ENCODE measurements around the gene REPS1. TPM values are rescaled to one million over a fixed set of nuclear protein-coding genes. Genes with fewer than 3 reads are reported as not detected.

Gene REPS1
- total and polyA plus RNA-seq, 2 donors, result 26.6 to 96.8 TPM

DNA sequence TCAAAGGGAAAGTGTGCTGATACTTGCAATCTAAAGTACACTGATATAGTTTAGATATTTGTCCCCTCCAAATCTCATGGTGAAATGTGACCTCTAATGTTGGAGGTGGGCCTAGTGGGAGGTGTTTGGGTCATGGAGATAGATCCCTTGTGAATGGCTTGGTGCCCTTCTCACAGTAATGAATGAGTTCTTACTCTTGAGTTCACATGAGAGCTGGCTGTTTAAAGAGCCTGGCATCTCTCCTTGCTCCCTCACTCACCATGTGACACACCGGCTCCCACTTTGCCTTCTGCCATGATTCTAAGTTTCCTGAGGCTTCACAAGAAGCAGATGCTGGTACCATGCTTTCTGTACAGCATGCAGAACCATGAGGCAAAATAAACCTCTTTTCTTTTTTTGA is 78.1 kb downstream of the REPS1 start:
- no peak for DNase-seq (ENCODE audit: extremely low spot score)
- no peaks in the 10 kb centered on the region for H3K4me1 ChIP-seq (ENCODE audit: insufficient read depth)
- no peak overlapping the region for H3K4me3 ChIP-seq (ENCODE audit: low read depth, low read length)
- H3K36me3 ChIP-seq (ENCODE audit: insufficient read depth), result peaks cover 7% of the 10 kb centered on the region
- no peak overlapping the region for H3K27ac ChIP-seq (ENCODE audit: low read depth)
- WGBS, result 95% methylated on average over 1 of the region's 1 CpG

DNA sequence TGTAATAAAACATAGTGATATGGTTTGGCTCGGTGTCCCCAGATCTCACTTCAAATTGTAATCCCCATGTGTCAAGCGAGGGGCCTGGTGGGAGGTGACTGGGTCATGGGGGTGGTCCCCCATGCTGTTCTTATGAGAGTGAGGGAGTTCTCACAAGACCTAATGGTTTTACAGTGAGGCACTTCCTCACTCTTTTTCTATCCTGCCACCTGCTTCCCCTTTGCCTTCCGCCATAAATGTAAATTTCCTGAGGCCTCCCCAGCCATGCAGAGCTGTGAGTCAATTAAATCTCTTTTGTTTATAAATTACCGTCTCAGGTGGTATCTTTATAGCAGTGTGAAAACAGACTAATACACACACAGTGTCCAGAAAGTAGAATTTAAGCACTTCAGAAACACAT is 78.5 kb downstream of the REPS1 start:
- H3K4me1 ChIP-seq (ENCODE audit: insufficient read depth), result no peaks in the 10 kb centered on the region
- no peak for DNase-seq (ENCODE audit: extremely low spot score)
- H3K4me3 ChIP-seq (ENCODE audit: low read depth, low read length), result no peak overlapping the region
- WGBS, result 77% methylated on average over 4 of the region's 4 CpGs
- H3K36me3 ChIP-seq (ENCODE audit: insufficient read depth), result peaks cover 7% of the 10 kb centered on the region
- no peak overlapping the region for H3K27ac ChIP-seq (ENCODE audit: low read depth)

DNA sequence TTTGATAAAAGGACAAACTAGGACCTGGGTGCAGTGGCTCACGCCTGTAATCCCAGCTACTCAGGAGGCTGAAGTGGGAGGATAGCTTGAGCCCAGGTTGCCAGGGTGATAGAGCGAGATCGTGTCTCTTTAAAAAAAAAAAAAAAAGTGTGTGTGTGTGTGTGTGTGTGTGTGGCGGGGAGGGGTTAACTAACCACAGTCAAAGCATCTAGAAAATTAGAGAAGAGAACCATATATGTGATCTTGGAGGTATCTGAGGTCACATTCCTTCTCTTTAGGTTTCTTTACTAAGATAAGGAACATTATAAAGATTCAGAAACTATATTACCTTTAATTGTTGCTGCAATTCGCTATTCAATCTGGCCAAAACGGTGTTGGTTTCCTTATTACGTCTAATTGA is 80.9 kb downstream of the REPS1 start:
- Histone ChIP-seq H3K4me3 (ENCODE audit: low read depth, low read length) (no peak overlapping the region), H3K36me3 (ENCODE audit: insufficient read depth) (peaks cover 3% of the 10 kb centered on the region), H3K4me1 (ENCODE audit: insufficient read depth) (no peaks in the 10 kb centered on the region), H3K27ac (ENCODE audit: low read depth) (no peak overlapping the region)
- DNase-seq (ENCODE audit: extremely low spot score), result no peak
- 81% methylated on average over 7 of the region's 7 CpGs for WGBS

DNA sequence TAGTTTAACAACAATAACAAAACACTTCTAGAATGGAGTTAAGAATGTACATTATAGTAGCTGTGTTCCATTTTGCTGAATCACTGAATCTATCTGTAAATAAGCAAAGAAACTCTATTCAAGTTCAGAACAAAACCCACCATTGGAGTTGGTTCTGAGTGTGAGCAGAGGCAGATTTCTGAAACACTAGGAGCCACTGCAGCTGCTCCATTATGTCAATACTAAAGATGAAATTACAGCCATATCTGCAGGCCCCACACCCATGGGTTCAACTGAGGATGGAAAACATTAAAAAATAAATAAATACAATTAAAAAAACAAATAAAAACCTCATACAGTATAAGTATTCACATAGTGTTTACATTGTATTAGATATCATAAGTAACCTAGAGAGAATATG is 91.0 kb downstream of the REPS1 start:
- Histone ChIP-seq H3K36me3 (ENCODE audit: insufficient read depth) (peaks cover 2% of the 10 kb centered on the region), H3K4me1 (ENCODE audit: insufficient read depth) (no peaks in the 10 kb centered on the region), H3K4me3 (ENCODE audit: low read depth, low read length) (no peak overlapping the region), H3K27ac (ENCODE audit: low read depth) (no peak overlapping the region)
- no peak for DNase-seq (ENCODE audit: extremely low spot score)

DNA sequence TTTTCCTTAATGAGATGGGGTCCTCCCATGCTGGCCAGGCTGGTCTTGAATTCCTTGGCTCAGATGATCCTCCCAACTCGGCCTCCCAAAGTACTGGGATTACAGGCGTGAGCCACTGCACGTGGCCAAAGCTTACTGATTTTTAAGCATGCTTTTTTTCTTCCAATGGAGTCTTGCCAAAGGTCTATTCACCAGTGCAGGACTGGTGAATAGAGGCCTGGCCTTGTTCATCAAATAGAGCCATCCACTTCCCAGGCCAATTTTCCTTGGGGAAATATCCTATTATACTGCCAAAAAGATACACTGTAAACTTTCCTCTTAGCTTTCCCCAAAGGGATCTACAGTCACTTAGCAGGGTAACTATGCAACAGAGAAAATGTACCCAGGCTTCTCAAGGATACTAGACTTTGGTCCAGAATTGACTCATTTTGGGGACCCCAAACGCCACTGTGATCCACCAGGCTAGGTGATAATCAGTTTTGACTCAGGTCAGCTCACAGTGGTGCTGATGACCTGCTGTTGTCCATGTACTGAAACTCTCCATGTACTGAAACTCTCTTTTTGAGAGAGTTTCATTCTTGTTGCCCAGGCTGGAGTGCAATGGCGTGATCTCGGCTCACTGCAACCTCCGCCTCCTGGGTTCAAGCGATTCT is 91.8 kb downstream of the REPS1 start:
- Histone ChIP-seq H3K4me1 (ENCODE audit: insufficient read depth) (no peaks in the 10 kb centered on the region), H3K4me3 (ENCODE audit: low read depth, low read length) (no peak overlapping the region), H3K36me3 (ENCODE audit: insufficient read depth) (peaks cover 2% of the 10 kb centered on the region), H3K27ac (ENCODE audit: low read depth) (no peak overlapping the region)
- no peak for DNase-seq (ENCODE audit: extremely low spot score)
- WGBS, result 83% methylated on average over 8 of the region's 8 CpGs

DNA sequence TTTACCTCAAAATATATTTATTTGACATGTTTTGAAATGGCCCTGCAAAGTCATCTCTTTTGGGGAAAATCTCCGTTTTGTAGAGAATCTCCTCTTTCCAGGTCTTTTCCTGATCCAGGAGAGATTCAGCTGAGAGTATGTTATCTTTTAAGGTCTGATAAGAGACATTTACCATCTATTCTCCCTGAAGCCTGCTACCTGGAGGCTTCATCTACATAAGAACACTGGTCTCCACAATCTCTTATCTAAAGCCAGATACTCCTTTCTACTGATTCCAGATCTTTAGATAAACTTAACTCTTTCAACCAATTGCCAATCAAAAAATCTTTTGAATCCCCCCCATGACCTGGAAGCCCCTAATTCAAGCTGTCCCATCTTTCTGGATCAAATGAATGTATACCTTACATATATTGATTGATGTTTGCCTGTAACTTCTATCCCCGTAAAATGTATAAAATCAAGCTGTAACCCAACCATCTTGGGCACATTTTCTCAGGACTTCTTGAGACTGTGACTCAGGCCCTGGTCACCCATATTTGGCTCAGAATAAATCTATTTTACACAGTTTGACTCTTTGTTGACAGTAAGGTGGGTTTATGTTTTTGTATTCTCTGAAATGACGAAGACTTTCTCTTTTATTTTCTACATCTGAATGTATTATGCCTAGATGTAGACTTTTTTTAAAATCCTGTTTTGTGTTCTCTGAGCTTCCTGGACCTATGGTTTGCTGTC is 96.6 kb downstream of the REPS1 start:
- 85% methylated on average over 3 of the region's 3 CpGs for WGBS
- H3K36me3 ChIP-seq (ENCODE audit: insufficient read depth), result no peaks in the 10 kb centered on the region
- no peak overlapping the region for H3K27ac ChIP-seq (ENCODE audit: low read depth)
- H3K4me1 ChIP-seq (ENCODE audit: insufficient read depth), result no peaks in the 10 kb centered on the region
- no peak for DNase-seq (ENCODE audit: extremely low spot score)
- no peak overlapping the region for H3K4me3 ChIP-seq (ENCODE audit: low read depth, low read length)

DNA sequence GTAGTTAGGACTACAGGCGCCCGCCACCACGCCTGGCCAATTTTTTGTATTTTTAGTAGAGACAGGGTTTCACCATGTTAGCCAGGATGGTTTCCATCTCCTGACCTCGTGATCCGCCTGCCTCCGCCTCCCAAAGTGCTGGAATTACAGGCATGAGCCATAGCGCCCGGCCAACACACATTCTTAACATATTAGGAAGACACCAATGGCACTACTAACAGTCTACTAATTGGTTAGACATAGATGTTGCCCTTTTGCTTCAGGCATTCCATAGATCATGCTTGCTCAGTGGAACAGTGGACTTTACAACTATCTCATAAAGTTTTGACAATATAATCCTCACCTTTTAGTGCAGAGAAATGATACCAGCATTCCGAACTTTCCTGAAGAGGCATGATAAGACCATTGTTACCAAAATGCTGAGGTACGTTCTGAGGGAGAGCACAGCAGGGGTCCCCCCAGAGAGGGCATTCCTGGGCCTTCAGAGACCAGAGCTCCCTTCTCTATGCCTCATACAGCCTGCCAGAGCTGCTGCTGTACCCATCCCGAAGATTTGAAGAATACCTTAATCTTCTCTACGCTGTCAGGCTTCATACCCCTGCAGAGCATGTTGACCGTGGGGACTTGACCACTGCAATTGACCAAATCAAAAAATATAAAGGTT is 102.8 kb downstream of the REPS1 start:
- 88% methylated on average over 13 of the region's 13 CpGs for WGBS
- no peak overlapping the region for H3K4me3 ChIP-seq (ENCODE audit: low read depth, low read length)
- H3K36me3 ChIP-seq (ENCODE audit: insufficient read depth), result no peaks in the 10 kb centered on the region
- H3K27ac ChIP-seq (ENCODE audit: low read depth), result no peak overlapping the region
- no peaks in the 10 kb centered on the region for H3K4me1 ChIP-seq (ENCODE audit: insufficient read depth)
- no peak for DNase-seq (ENCODE audit: extremely low spot score)

DNA sequence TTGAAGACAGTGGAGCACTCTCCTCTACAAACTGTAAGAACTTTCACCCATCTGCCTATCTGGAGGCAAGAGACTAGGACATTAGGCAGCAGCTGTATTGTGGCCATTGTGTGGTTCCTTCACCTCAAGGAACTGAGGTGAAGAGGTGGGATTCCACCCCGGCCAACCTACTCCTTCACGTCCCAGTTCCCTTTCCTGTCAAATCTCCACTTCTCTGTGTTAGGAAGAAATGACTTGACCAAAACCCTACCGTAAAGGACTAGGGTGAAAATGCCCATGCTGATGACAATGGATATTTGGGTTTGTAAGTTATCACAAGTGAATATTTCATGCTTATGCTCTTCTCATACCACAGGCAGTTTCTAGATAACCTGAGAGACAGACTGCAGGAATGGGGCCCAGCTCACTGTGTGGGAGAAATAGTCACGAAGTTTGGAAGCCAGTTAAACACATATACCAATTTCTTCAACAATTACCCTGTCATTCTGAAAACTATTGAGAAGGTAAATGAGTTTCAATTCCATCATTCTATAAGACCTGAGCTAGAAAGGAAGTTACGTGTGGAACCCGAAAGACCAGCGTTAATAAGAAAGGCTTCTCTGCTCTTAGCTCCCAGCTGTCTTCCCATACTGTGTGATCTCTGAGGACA is 105.6 kb downstream of the REPS1 start:
- H3K4me3 ChIP-seq (ENCODE audit: low read depth, low read length), result no peak overlapping the region
- no peaks in the 10 kb centered on the region for H3K36me3 ChIP-seq (ENCODE audit: insufficient read depth)
- no peak overlapping the region for H3K27ac ChIP-seq (ENCODE audit: low read depth)
- H3K4me1 ChIP-seq (ENCODE audit: insufficient read depth), result no peaks in the 10 kb centered on the region
- 92% methylated on average over 7 of the region's 7 CpGs for WGBS
- no peak for DNase-seq (ENCODE audit: extremely low spot score)

DNA sequence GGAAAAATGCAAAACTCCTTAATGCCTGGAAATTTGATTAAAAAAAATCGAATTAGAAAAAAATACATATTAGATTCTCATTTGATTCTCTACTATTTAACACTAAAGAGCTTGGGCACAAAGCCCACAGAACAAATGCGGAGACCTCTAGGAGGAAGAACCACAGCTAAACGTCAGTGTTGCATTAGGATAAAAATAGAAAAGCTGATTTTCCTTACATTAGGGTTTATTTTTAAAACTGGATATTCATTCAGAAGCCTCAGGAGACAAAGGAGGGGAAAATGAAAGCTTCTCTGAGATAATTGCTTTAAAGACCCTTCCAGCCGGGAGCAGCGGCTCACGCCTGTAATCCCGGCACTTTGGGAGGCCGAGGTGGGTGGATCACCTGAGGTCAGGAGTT is 114.9 kb downstream of the REPS1 start:
- Histone ChIP-seq H3K4me3 (ENCODE audit: low read depth, low read length) (no peak overlapping the region), H3K36me3 (ENCODE audit: insufficient read depth) (no peaks in the 10 kb centered on the region), H3K4me1 (ENCODE audit: insufficient read depth) (no peaks in the 10 kb centered on the region), H3K27ac (ENCODE audit: low read depth) (no peak overlapping the region)
- no peak for DNase-seq (ENCODE audit: extremely low spot score)
- WGBS, result 78% methylated on average over 8 of the region's 8 CpGs

DNA sequence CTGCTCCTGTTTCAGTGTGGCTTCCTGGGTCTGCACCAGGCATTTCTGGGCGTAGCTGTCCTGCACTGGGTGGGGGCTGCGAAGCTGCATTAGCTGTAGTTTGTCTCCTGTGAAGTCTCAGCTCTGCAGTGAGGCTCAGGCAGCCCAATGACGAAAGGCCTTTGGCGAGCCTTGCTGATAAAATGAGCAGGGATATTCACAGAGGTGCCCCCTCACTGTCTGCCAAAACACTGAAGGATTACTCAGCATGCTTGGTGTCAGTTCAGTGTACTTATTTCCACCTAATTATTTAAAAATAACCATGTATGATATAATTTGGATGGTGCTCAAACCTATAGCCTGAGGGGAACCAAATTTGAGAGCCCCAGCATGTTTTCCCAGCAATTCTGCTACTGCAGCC is 118.7 kb downstream of the REPS1 start:
- WGBS, result 46% methylated on average over 4 of the region's 4 CpGs
- Histone ChIP-seq H3K36me3 (ENCODE audit: insufficient read depth) (no peaks in the 10 kb centered on the region), H3K4me1 (ENCODE audit: insufficient read depth) (no peaks in the 10 kb centered on the region), H3K4me3 (ENCODE audit: low read depth, low read length) (no peak overlapping the region), H3K27ac (ENCODE audit: low read depth) (no peak overlapping the region)
- no peak for DNase-seq (ENCODE audit: extremely low spot score)

DNA sequence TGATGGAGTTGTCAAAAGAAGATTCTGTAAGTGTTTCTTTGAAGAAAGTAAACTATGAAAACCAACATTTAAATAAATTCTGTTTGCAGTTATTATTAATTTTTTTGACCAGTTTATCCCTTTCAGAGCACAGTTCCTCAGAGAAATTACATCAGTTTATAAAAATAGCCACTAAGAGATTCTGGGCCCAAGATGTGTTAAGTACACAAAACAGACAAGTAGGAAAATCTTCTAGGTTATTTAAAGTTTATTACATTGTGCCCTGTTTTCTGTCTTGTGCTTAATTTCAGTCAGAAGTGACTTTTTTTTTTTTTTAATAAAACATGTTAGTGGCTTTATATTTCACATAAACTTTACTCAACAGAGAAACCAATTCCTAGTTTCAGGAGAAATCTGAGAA is 119.9 kb downstream of the REPS1 start:
- no peaks in the 10 kb centered on the region for H3K36me3 ChIP-seq (ENCODE audit: insufficient read depth)
- no peaks in the 10 kb centered on the region for H3K4me1 ChIP-seq (ENCODE audit: insufficient read depth)
- no peak overlapping the region for H3K27ac ChIP-seq (ENCODE audit: low read depth)
- no peak for DNase-seq (ENCODE audit: extremely low spot score)
- no peak overlapping the region for H3K4me3 ChIP-seq (ENCODE audit: low read depth, low read length)

DNA sequence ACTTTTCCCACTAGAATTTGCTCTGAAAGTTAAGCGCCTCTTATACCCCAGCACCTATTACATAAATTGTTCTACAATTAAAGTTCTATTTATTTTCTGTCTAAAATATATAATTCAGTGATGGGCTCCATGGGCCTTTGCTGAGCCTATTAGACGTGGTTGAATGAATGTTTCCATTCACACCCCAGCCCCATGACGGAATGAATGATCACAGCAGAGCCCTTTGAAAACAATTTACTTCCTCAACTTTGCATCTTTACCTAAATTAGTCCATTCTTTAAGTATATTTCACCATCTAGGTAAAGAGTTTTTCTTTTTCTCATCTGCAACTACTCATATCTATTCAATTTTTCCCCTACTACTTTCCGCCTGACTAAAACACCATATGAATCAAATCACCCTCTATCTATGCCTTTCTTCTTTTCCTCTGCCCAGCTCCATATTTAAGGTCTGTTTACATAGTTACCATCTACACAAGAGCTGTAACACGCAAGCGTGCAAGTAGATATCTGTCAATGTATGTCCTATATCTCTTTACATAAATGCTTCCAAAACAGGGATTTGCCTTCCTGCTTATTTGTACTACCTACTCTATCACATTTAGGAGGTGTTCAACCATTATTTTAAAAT is 122.5 kb downstream of the REPS1 start:
- no peak for DNase-seq (ENCODE audit: extremely low spot score)
- Histone ChIP-seq H3K27ac (ENCODE audit: low read depth) (no peak overlapping the region), H3K4me1 (ENCODE audit: insufficient read depth) (no peaks in the 10 kb centered on the region), H3K36me3 (ENCODE audit: insufficient read depth) (no peaks in the 10 kb centered on the region), H3K4me3 (ENCODE audit: low read depth, low read length) (no peak overlapping the region)
- 75% methylated on average over 6 of the region's 6 CpGs for WGBS

DNA sequence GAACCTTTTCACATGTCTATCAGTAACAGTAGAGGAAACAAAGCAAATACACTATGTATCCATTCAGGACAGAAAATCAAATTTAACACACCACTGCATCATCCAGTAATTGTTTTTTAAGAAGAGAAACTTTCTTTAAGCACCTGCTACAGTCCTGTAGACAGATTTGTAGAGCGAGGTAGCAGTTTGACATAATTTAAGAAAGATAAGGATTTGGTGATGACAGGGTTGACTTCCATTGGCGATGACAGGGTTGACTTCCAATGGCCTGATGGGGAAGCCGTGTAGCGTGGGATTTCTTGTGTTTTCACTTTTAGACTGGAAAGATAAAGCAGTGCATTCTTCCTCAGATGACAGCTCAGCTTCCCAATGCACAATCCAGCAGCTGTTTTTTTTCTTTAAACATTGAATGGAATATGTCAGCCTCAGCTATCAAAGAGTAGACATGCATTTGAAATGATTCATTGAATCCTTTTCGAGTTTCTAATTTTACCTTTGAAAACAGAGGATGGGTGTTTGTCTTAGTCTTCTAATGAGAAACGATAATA is 123.6 kb downstream of the REPS1 start:
- WGBS, result 36% methylated on average over 6 of the region's 6 CpGs
- H3K27ac ChIP-seq (ENCODE audit: low read depth), result no peak overlapping the region
- no peaks in the 10 kb centered on the region for H3K4me1 ChIP-seq (ENCODE audit: insufficient read depth)
- no peak for DNase-seq (ENCODE audit: extremely low spot score)
- H3K36me3 ChIP-seq (ENCODE audit: insufficient read depth), result no peaks in the 10 kb centered on the region
- H3K4me3 ChIP-seq (ENCODE audit: low read depth, low read length), result no peak overlapping the region

All from urinary bladder (tissue), 4 donors.